RWPE1 (cell line): Measurements from ENCODE around the gene GPC5.

Source experiments
- CTCF ChIA-PET: fragments of 350-600 bp; sonication (Branson Sonifier 250); formaldehyde crosslinking; extraction: SDS; loops from one replicate; lab custom pipeline; 2021; lab: Yijun Ruan, JAX
- POLR2A ChIA-PET: fragments of 400-600 bp; formaldehyde crosslinking; extraction: SDS; loops from one replicate; lab custom pipeline; 2020; ENCODE audit warnings: antibody characterized with exemption; ENCODE audit not compliant: low non-redundant PET; lab: Yijun Ruan, JAX
- DNase-seq: peaks from one replicate; pipeline ENCODE4 v3.0.0; 2012; ENCODE audit warnings: low spot score
- H3K27ac ChIP-seq: fragments of 450-650 bp; 2 replicates; pipeline ENCODE4 v1.5.1; 2017
- CTCF ChIP-seq: fragments of 450-650 bp; conservative IDR thresholded peaks from 2 replicates; pipeline ENCODE4 v1.5.1; 2017; ENCODE audit warnings: low read depth, mild to moderate bottlenecking

The GPC5 gene

GRCh38 chr13:92578358-92578757 lies 1179.9 kb downstream of the GPC5 start:
- no peak for TF ChIP-seq CTCF
- POLR2A ChIA-PET = no interaction called here
- CTCF ChIA-PET = no interaction called here
- DNase-seq = no peak
- H3K27ac ChIP-seq = no peak overlapping the region

GRCh38 chr13:92589955-92590354 lies 1191.5 kb downstream of the GPC5 start:
- DNase-seq = no peak
- no peak for TF ChIP-seq CTCF
- ChIA-PET CTCF (no interaction called here), POLR2A (no interaction called here)
- H3K27ac ChIP-seq = no peak overlapping the region

GRCh38 chr13:92590503-92590908 lies 1192.1 kb downstream of the GPC5 start:
- POLR2A ChIA-PET = no interaction called here
- TF ChIP-seq CTCF = no peak
- CTCF ChIA-PET = interaction anchor here (0.5 kb wide), 1 partner anchor 1411 kb away, joined by 3 read pairs; no protein-coding TSS in a partner anchor

GRCh38 chr13:92591117-92591516 lies 1192.7 kb downstream of the GPC5 start:
- no peak for TF ChIP-seq CTCF
- H3K27ac ChIP-seq = no peak overlapping the region
- ChIA-PET CTCF (no interaction called here), POLR2A (no interaction called here)
- DNase-seq = no peak

More at GRCh38 chr13:92590503-92590908, 1192.1 kb downstream of the GPC5 start:
- no peak overlapping the region for H3K27ac ChIP-seq
- DNase-seq = no peak

- no peak overlapping the region for H3K27ac ChIP-seq
- no peak for TF ChIP-seq CTCF
- CTCF ChIA-PET = no interaction called here
- POLR2A ChIA-PET = no interaction called here
- no peak for DNase-seq
These were observed 1194.3 kb downstream of the GPC5 start for GRCh38 chr13:92592757-92593156.

- no peak for DNase-seq
- POLR2A ChIA-PET = no interaction called here
- no peak for TF ChIP-seq CTCF
- CTCF ChIA-PET = no interaction called here
- no peak overlapping the region for H3K27ac ChIP-seq
These were observed 1204.1 kb downstream of the GPC5 start for GRCh38 chr13:92602560-92602959.

- CTCF ChIA-PET = no interaction called here
- DNase-seq = no peak
- POLR2A ChIA-PET = no interaction called here
- H3K27ac ChIP-seq = no peak overlapping the region
- TF ChIP-seq CTCF = no peak
These were observed 1211.0 kb downstream of the GPC5 start for GRCh38 chr13:92609376-92609775.
